Measurements from ENCODE around the gene KLHL7. TPM values are rescaled to one million over a fixed set of nuclear protein-coding genes. Genes with fewer than 3 reads are reported as not detected.
"Not testable (repeated sequence)": the region's sequence is repeated elsewhere in the genome, so short reads cannot be mapped to it uniquely, and the experiment has no call there.

KLHL7 gene
- total RNA-seq, 1 experiment from 2014 or later: 20.6 TPM

GRCh38 chr7:23185980-23186379 lies 80.4 kb downstream of the KLHL7 start:
- Histone ChIP-seq H3K27ac (ENCODE audit: low read depth, low read length) (no peak overlapping the region), H3K79me2 (ENCODE audit: insufficient read depth, low read length) (peaks cover 88% of the 10 kb centered on the region), H4K20me1 (ENCODE audit: insufficient read depth) (no peaks in the 10 kb centered on the region), H3K9me2 (ENCODE audit: insufficient read depth) (no peaks in the 10 kb centered on the region), H3K4me3 (replicated peaks in 1 of 2; ENCODE audit: low read depth in 1 of 2, low read length in 2 of 2) (no peak overlapping the region), H3K9me3 (ENCODE audit: control insufficient read depth in 1 of 2, insufficient read depth in 1 of 2, low read depth in 1 of 2, low read length in 2 of 2) (no peaks in the 10 kb centered on the region), H3K4me1 (ENCODE audit: control insufficient read depth in 1 of 2, insufficient read depth in 2 of 2, low read length in 2 of 2) (peaks cover 4 to 13% of the 10 kb centered on the region in 2 experiments; a peak in 3 of 4 replicates), H3K36me3 (ENCODE audit: control insufficient read depth in 1 of 2, insufficient read depth in 2 of 2, low read length in 2 of 2) (peaks cover 34 to 35% of the 10 kb centered on the region in 2 experiments), H3K9ac (ENCODE audit: low read length) (no peak overlapping the region), H3K4me2 (ENCODE audit: low read length) (no peak overlapping the region), H3K27me3 (ENCODE audit: insufficient read depth, low read length) (no peaks in the 10 kb centered on the region), H2AFZ (ENCODE audit: low read depth, low read length, poor library complexity, severe bottlenecking) (no peak overlapping the region)
- POLR2A ChIA-PET: no interaction called here
- intact Hi-C loops (cut with micrococcal nuclease): loop anchor here (5.0 kb wide), 1 partner anchor 361 kb away; no protein-coding TSS in a partner anchor
- RAD21 ChIA-PET (ENCODE audit: low non-redundant PET in 1 of 2, low total read pairs in 2 of 2, uncharacterized antibody in 2 of 2, unreplicated experiment in 2 of 2): no interaction called here
- CTCF ChIA-PET: no interaction called here
- BruUV-seq (replicated peaks): no TSS peak
- ATAC-seq (no peak), DNase-seq (ENCODE audit: low read depth, low spot score) (no peak)
- no peak for TF ChIP-seq ZFX (IDR thresholded peaks at IDR 0.05)
- TF ChIP-seq YY1 (IDR thresholded peaks at IDR 0.05; ENCODE audit: extremely low read depth, insufficient replicate concordance, low read depth, low read length): no peak

DNA sequence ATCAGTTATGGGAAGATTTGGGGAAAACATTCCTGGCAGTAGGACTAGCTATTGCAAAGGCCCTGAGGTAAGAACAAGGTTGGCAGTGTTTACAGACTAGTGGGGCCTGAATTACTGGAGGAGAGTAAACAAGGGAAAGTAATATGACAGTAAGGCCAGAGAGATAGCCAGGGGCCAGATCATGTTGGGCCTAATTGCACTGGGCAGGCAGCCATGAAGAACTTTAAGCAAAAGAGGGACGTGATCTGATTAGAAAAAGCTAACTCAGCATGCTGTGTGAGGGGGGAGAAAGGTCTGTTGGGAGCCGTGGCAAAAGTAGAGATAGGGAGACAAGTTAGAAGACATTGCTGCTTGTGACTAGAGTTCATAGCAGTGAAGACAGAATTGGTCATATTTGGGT lies 85.4 kb downstream of the KLHL7 start:
- H3K4me2 ChIP-seq (ENCODE audit: low read length): no peak overlapping the region
- no peak overlapping the region for H3K4me3 ChIP-seq (replicated peaks in 1 of 2; ENCODE audit: low read depth in 1 of 2, low read length in 2 of 2)
- H3K9me3 ChIP-seq (ENCODE audit: control insufficient read depth in 1 of 2, insufficient read depth in 1 of 2, low read depth in 1 of 2, low read length in 2 of 2): no peaks in the 10 kb centered on the region
- H3K4me1 ChIP-seq (ENCODE audit: control insufficient read depth in 1 of 2, insufficient read depth in 2 of 2, low read length in 2 of 2): no peaks in the 10 kb centered on the region
- H3K9me2 ChIP-seq (ENCODE audit: insufficient read depth): no peaks in the 10 kb centered on the region
- no peak for DNase-seq (ENCODE audit: low read depth, low spot score)
- peaks cover 60% of the 10 kb centered on the region for H3K79me2 ChIP-seq (ENCODE audit: insufficient read depth, low read length)
- ChIA-PET CTCF (no interaction called here), POLR2A (no interaction called here), RAD21 (ENCODE audit: low non-redundant PET in 1 of 2, low total read pairs in 2 of 2, uncharacterized antibody in 2 of 2, unreplicated experiment in 2 of 2) (no interaction called here)
- peaks cover 35 to 57% of the 10 kb centered on the region in 2 experiments for H3K36me3 ChIP-seq (ENCODE audit: control insufficient read depth in 1 of 2, insufficient read depth in 2 of 2, low read length in 2 of 2)
- no TSS peak for BruUV-seq (replicated peaks)
- no peaks in the 10 kb centered on the region for H3K27me3 ChIP-seq (ENCODE audit: insufficient read depth, low read length)
- no peak for TF ChIP-seq ZFX (IDR thresholded peaks at IDR 0.05)
- TF ChIP-seq, protein P1, sequence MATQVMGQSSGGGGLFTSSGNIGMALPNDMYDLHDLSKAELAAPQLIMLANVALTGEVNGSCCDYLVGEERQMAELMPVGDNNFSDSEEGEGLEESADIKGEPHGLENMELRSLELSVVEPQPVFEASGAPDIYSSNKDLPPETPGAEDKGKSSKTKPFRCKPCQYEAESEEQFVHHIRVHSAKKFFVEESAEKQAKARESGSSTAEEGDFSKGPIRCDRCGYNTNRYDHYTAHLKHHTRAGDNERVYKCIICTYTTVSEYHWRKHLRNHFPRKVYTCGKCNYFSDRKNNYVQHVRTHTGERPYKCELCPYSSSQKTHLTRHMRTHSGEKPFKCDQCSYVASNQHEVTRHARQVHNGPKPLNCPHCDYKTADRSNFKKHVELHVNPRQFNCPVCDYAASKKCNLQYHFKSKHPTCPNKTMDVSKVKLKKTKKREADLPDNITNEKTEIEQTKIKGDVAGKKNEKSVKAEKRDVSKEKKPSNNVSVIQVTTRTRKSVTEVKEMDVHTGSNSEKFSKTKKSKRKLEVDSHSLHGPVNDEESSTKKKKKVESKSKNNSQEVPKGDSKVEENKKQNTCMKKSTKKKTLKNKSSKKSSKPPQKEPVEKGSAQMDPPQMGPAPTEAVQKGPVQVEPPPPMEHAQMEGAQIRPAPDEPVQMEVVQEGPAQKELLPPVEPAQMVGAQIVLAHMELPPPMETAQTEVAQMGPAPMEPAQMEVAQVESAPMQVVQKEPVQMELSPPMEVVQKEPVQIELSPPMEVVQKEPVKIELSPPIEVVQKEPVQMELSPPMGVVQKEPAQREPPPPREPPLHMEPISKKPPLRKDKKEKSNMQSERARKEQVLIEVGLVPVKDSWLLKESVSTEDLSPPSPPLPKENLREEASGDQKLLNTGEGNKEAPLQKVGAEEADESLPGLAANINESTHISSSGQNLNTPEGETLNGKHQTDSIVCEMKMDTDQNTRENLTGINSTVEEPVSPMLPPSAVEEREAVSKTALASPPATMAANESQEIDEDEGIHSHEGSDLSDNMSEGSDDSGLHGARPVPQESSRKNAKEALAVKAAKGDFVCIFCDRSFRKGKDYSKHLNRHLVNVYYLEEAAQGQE (IDR thresholded peaks at IDR 0.05; ENCODE audit: low read depth): no peak
- TF ChIP-seq JUND (IDR thresholded peaks at IDR 0.05): no peak
- no peak for TF ChIP-seq POLR2A (IDR thresholded peaks at IDR 0.05; ENCODE audit: borderline replicate concordance, extremely low read depth, insufficient read depth, insufficient read length)
- H3K9ac ChIP-seq (ENCODE audit: low read length): no peak overlapping the region
- no peaks in the 10 kb centered on the region for H4K20me1 ChIP-seq (ENCODE audit: insufficient read depth)
- H2AFZ ChIP-seq (ENCODE audit: low read depth, low read length, poor library complexity, severe bottlenecking): no peak overlapping the region
- no peak overlapping the region for H3K27ac ChIP-seq (ENCODE audit: low read depth, low read length)
- ATAC-seq: no peak
- intact Hi-C loops (cut with micrococcal nuclease): no loop called here

GRCh38 chr7:23193650-23194227 lies 88.2 kb downstream of the KLHL7 start:
- Histone ChIP-seq H3K79me2 (ENCODE audit: insufficient read depth, low read length) (peaks cover 33% of the 10 kb centered on the region), H3K36me3 (ENCODE audit: control insufficient read depth in 1 of 2, insufficient read depth in 2 of 2, low read length in 2 of 2) (peaks cover 15 to 36% of the 10 kb centered on the region in 2 experiments)
- H4K20me1 ChIP-seq (ENCODE audit: insufficient read depth); H3K9ac ChIP-seq (ENCODE audit: low read length); H3K9me3 ChIP-seq (ENCODE audit: control insufficient read depth in 1 of 2, insufficient read depth in 1 of 2, low read depth in 1 of 2, low read length in 2 of 2); H3K9me2 ChIP-seq (ENCODE audit: insufficient read depth); RAD21 ChIA-PET (ENCODE audit: low non-redundant PET in 1 of 2, low total read pairs in 2 of 2, uncharacterized antibody in 2 of 2, unreplicated experiment in 2 of 2); H2AFZ ChIP-seq (ENCODE audit: low read depth, low read length, poor library complexity, severe bottlenecking); ATAC-seq; H3K27ac ChIP-seq (ENCODE audit: low read depth, low read length); CTCF ChIA-PET; intact Hi-C loops (cut with micrococcal nuclease); H3K4me2 ChIP-seq (ENCODE audit: low read length); DNase-seq (ENCODE audit: low read depth, low spot score); BruUV-seq (replicated peaks); H3K4me3 ChIP-seq (replicated peaks in 1 of 2; ENCODE audit: low read depth in 1 of 2, low read length in 2 of 2); H3K27me3 ChIP-seq (ENCODE audit: insufficient read depth, low read length); H3K4me1 ChIP-seq (ENCODE audit: control insufficient read depth in 1 of 2, insufficient read depth in 2 of 2, low read length in 2 of 2): not testable (repeated sequence)
- POLR2A ChIA-PET: interaction anchor here (0.6 kb wide), 1 partner anchor 108 kb away, joined by 6 read pairs; no protein-coding TSS in a partner anchor

Measured in HCT116 (cell line).